H1 (cell line): Measurements from ENCODE around the gene HECTD4. TPM values are rescaled to one million over a fixed set of nuclear protein-coding genes. Genes with fewer than 3 reads are reported as not detected.

Source experiments
- ASH2L ChIP-seq: fragments of 200-600, 300-600 bp; sonication (generic); IDR thresholded peaks from one replicate; pipeline ENCODE4 v1.7.1; 2017; ENCODE audit warnings: low read length
- CBX8 ChIP-seq: fragments of 300-800, 300-1000 bp; sonication (generic); IDR thresholded peaks from 2 replicates; pipeline ENCODE4 v1.7.1; 2016; ENCODE audit warnings: low read depth, low read length, borderline replicate concordance
- EGR1 ChIP-seq: IDR thresholded peaks from 2 replicates; pipeline ENCODE4 v1.6.1; 2011; ENCODE audit warnings: low read depth, low read length, borderline replicate concordance
- EZH2 ChIP-seq: fragments of 200-600 bp; sonication (generic); IDR thresholded peaks from 2 replicates; pipeline ENCODE4 v1.7.1; 2012; ENCODE audit warnings: low read depth, mild to moderate bottlenecking, moderate library complexity, low read length, inconsistent platforms; ENCODE audit not compliant: severe bottlenecking
- POLR2AphosphoS5 ChIP-seq: IDR thresholded peaks from 2 replicates; pipeline ENCODE4 v1.6.1; 2011; ENCODE audit warnings: low read depth, low read length
- TEAD4 ChIP-seq: IDR thresholded peaks from 2 replicates; pipeline ENCODE4 v1.6.1; 2012; ENCODE audit warnings: low read depth, low read length, inconsistent platforms, mixed read lengths
- polyA plus RNA-seq, 7 experiments: library from polyadenylated mRNA; depleted of rRNA in 3 of 7; stranded (reverse) in 5 of 7; unstranded in 2 of 7; fragments of >200 nt in 5 of 7; fragments of 200-250 nt in 2 of 7; gene quantifications; 1 replicate in 5 of 7; 2 replicates in 1 of 7; 4 replicates in 1 of 7; pipeline versions ENCODE4 v1.2.1 to v1.2.3, GENCODE V29; 2011 to 2013; ENCODE audit warnings: missing spikeins in 2 of 7, mixed read lengths in 2 of 7
- total RNA-seq: library from RNA; stranded (reverse); fragmentation: NEBNext Ultra II Directional; extraction: Animal tissue kit (Norgen Biotek cat#: 25700); gene quantifications from 2 replicates; pipeline ENCODE4 v1.2.1, GENCODE V29; 2021

HECTD4 gene
- total and polyA plus RNA-seq, 2 of the 8 experiments (the other 6 are each of a cell fraction or from before 2014, with no cell fraction given) = 6.5 to 33.7 TPM

DNA sequence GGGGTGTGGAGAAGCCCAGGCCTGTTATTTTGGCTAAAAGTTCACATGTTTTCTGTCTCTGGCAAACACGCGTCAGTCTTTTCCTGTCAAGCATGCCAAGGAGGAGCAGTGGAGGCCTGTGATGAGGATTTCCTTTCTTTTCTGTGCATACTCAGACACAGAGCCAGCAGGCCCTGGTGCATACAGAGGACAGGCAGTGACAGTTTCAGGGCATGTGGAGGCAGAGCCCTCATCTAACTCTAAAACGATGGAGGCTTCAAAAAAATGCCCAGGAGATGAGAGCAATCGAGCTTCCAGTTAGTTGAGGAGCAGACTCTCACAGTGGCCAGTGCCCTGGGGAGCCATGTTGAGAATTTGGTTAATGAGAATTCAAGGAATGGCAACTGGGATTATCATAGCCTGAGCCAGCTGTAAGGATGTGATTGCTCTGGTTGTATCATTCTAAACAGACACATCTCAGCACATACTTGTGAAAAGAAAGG is 190.3 kb downstream of the HECTD4 start (continued):
- TF ChIP-seq CBX8 (no peak), ASH2L (no peak), EZH2 (no peak), EGR1 (no peak), TEAD4 (no peak), POLR2AphosphoS5 (no peak)
- TF ChIP-seq, all 59 proteins: peak for 0
